Transverse colon (tissue), 4 donors: ENCODE measurements around the gene MLC1.

Source experiments
- CTCF ChIP-seq, 5 experiments: fragments of 200-600 bp in 3 of 5; fragments of 450-650 bp in 2 of 5; sonication (generic) in 3 of 5; IDR thresholded peaks; 1 replicate in 2 of 5; 2 replicates in 3 of 5; pipeline ENCODE4 v1.5.1; 2016 to 2017; ENCODE audit warnings: antibody characterized with exemption in 5 of 5, inconsistent platforms in 3 of 5, mild to moderate bottlenecking in 2 of 5, moderate library complexity in 1 of 5
- EP300 ChIP-seq: sonication (generic); formaldehyde crosslinking; IDR thresholded peaks from one replicate; pipeline ENCODE4 v1.6.1; 2017; ENCODE audit warnings: antibody characterized with exemption, low read depth
- POLR2AphosphoS5 ChIP-seq, 3 donors: sonication (generic); formaldehyde crosslinking; IDR thresholded peaks; one replicate each; pipeline ENCODE4 v1.6.1; 2016; ENCODE audit warnings: antibody characterized with exemption in 3 of 3

GRCh38 chr22:50101870-50102565 lies 16.8 kb upstream of the MLC1 start:
- TF ChIP-seq CTCF (IDR thresholded peaks at IDR 0.05): no peak
- TF ChIP-seq EP300: no peak
- TF ChIP-seq POLR2AphosphoS5 (IDR thresholded peaks at IDR 0.05): no peak
